Rectal smooth muscle tissue (tissue), 1 donor: ENCODE measurements around the gene OR6Y1.

Experiments used
- H3K27ac ChIP-seq: one replicate; pipeline ENCODE4 v1.7.0; 2013; ENCODE audit warnings: low read depth, low read length, inconsistent platforms
- H3K27me3 ChIP-seq: one replicate; pipeline ENCODE4 v1.7.0; 2013; ENCODE audit warnings: low read length; ENCODE audit not compliant: control insufficient read depth, insufficient read depth
- H3K36me3 ChIP-seq: one replicate; pipeline ENCODE4 v1.7.0; 2013; ENCODE audit warnings: low read length; ENCODE audit not compliant: control insufficient read depth, insufficient read depth
- H3K4me1 ChIP-seq: one replicate; pipeline ENCODE4 v1.7.0; 2013; ENCODE audit warnings: low read length; ENCODE audit not compliant: control insufficient read depth, insufficient read depth
- H3K4me3 ChIP-seq: one replicate; pipeline ENCODE4 v1.7.0; 2013; ENCODE audit warnings: low read length
- H3K9ac ChIP-seq: one replicate; pipeline ENCODE4 v1.7.0; 2013; ENCODE audit warnings: low read length

OR6Y1 gene, protein sequence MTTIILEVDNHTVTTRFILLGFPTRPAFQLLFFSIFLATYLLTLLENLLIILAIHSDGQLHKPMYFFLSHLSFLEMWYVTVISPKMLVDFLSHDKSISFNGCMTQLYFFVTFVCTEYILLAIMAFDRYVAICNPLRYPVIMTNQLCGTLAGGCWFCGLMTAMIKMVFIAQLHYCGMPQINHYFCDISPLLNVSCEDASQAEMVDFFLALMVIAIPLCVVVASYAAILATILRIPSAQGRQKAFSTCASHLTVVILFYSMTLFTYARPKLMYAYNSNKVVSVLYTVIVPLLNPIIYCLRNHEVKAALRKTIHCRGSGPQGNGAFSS

DNA sequence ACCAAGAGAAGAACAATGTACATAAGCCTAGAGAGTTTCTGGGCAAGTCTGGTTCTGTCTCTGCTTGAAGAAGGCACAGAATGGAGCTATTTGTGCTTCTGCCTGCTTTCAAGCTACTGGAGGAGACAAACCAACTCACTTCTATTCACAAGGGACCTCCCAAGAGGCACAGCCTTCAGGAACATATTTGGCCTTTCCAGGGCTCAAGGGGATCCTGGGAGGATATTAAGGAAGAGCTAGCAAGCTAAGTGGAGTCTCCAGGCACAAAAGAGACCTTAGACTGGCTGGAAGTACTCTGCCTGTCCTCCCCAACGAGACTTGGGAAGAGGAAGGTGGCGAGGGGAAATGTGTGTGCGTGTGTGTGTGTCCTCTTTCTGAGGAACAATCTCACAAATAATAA is at the start of gene OR6Y1:
OR6Y1 (minus strand) TSS at position 54 of the 400 bp plus-strand sequence. CDS start 6,300 bp downstream, outside the sequence.
- H3K27me3 ChIP-seq: no peaks in the 10 kb centered on the region
- H3K27ac ChIP-seq: no peak within 1 kb of the TSS
- no peak within 1 kb of the TSS for H3K9ac ChIP-seq
- no peaks in the 10 kb centered on the region for H3K36me3 ChIP-seq
- no peak within 1 kb of the TSS for H3K4me3 ChIP-seq
- H3K4me1 ChIP-seq: no peaks in the 10 kb centered on the region

GRCh38 chr1:158600735-158601134 is 46.5 kb upstream of the OR6Y1 start:
- H3K27ac ChIP-seq: no peak overlapping the region
- no peak overlapping the region for H3K4me3 ChIP-seq
- no peak overlapping the region for H3K9ac ChIP-seq
- H3K27me3 ChIP-seq: no peaks in the 10 kb centered on the region
- H3K36me3 ChIP-seq: no peaks in the 10 kb centered on the region
- H3K4me1 ChIP-seq: no peaks in the 10 kb centered on the region

DNA sequence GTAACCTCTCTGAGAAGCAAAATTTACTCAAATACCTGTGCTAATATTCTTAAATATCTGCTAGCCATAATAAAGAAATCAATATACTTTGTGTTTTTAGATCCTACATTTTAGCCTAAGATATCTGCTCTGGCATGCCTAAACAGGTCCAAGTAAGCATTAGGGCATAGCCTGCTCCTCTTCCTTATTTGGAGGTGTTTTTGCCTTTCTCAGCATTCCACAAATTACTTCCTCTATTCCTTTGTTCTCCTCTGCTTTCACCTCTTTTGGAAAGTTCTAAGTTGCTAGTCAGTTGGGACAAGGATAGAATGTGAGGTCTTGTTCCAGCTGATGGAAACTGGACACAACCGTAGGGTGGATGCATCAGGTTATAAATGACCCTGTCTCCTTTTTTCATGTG is 32.7 kb upstream of the OR6Y1 start:
- Histone ChIP-seq H3K9ac (no peak overlapping the region), H3K4me3 (no peak overlapping the region), H3K27ac (no peak overlapping the region), H3K4me1 (no peaks in the 10 kb centered on the region), H3K36me3 (no peaks in the 10 kb centered on the region), H3K27me3 (no peaks in the 10 kb centered on the region)

GRCh38 chr1:158583962-158584361 is 29.8 kb upstream of the OR6Y1 start:
- H3K27me3 ChIP-seq: no peaks in the 10 kb centered on the region
- H3K27ac ChIP-seq: no peak overlapping the region
- H3K4me1 ChIP-seq: no peaks in the 10 kb centered on the region
- H3K36me3 ChIP-seq: no peaks in the 10 kb centered on the region
- H3K9ac ChIP-seq: no peak overlapping the region
- H3K4me3 ChIP-seq: no peak overlapping the region

GRCh38 chr1:158579733-158580132 is 25.5 kb upstream of the OR6Y1 start, which contains the start of gene OR10X1:
Gene OR10X1, minus strand, starts transcription at chr1:158579899. Its CDS starts 0 bp downstream, at chr1:158579899.
- no peaks in the 10 kb centered on the region for H3K4me1 ChIP-seq
- no peak within 1 kb of the TSS for H3K9ac ChIP-seq
- no peak within 1 kb of the TSS for H3K27ac ChIP-seq
- H3K4me3 ChIP-seq: no peak within 1 kb of the TSS
- H3K27me3 ChIP-seq: no peaks in the 10 kb centered on the region
- H3K36me3 ChIP-seq: no peaks in the 10 kb centered on the region

DNA sequence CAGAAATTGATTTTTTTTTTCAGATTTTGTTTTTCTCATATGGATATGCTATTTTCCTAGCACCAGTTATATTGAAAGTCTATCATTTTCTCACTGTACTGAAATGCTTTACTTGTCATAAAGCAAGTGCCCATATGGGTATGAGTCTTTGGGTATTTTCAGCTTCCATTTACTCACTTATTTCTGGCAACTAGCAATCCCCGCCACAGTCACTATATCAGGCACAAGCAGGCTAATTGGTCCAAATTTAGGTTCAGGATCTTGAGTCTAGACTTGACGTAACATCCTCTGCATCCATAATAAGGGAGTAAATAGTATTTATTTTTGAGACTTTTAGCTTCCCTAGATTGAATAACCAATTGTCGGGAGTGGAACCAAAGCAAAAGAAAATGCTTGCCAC is 23.4 kb upstream of the OR6Y1 start:
- Histone ChIP-seq H3K9ac (no peak overlapping the region), H3K27me3 (no peaks in the 10 kb centered on the region), H3K36me3 (no peaks in the 10 kb centered on the region)

GRCh38 chr1:158572226-158572625 is 18.0 kb upstream of the OR6Y1 start:
- H3K27ac ChIP-seq: no peak overlapping the region
- H3K27me3 ChIP-seq: no peaks in the 10 kb centered on the region
- no peaks in the 10 kb centered on the region for H3K4me1 ChIP-seq
- no peak overlapping the region for H3K9ac ChIP-seq
- H3K36me3 ChIP-seq: no peaks in the 10 kb centered on the region
- no peak overlapping the region for H3K4me3 ChIP-seq

More for the DNA sequence above, 23.4 kb upstream of the OR6Y1 start:
- Histone ChIP-seq H3K4me3 (no peak overlapping the region), H3K4me1 (no peaks in the 10 kb centered on the region), H3K27ac (no peak overlapping the region)

DNA sequence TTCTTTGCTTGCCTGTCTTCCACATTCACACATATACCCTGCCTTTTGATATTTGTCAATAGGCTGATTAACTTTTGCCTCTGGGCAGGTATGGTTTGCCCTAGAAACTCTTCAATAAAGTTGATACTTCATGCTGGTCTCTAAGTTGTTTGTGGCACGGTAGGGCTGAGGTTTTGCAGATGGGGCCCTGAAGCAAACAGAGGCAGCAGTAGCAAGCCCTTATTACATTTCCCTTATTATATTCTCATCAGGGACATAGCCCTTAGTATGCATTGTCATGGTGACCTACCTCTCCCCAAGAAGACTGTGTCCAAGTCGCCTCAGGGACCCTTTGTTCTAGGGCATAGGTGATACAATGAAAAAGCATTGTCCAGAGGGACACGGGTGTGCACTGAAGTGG is 16.3 kb upstream of the OR6Y1 start, which contains the start of gene OR6P1:
OR6P1 (minus strand) TSS at position 101 of the 400 bp plus-strand sequence. CDS start 6,976 bp downstream, outside the sequence.
- Histone ChIP-seq H3K4me1 (no peaks in the 10 kb centered on the region), H3K27ac (no peak within 1 kb of the TSS), H3K27me3 (no peaks in the 10 kb centered on the region), H3K36me3 (no peaks in the 10 kb centered on the region), H3K4me3 (no peak within 1 kb of the TSS), H3K9ac (no peak within 1 kb of the TSS)

GRCh38 chr1:158564608-158565007 is 10.4 kb upstream of the OR6Y1 start:
- H3K4me3 ChIP-seq: no peak overlapping the region
- H3K4me1 ChIP-seq: no peaks in the 10 kb centered on the region
- no peak overlapping the region for H3K9ac ChIP-seq
- H3K36me3 ChIP-seq: no peaks in the 10 kb centered on the region
- no peak overlapping the region for H3K27ac ChIP-seq
- H3K27me3 ChIP-seq: no peaks in the 10 kb centered on the region

DNA sequence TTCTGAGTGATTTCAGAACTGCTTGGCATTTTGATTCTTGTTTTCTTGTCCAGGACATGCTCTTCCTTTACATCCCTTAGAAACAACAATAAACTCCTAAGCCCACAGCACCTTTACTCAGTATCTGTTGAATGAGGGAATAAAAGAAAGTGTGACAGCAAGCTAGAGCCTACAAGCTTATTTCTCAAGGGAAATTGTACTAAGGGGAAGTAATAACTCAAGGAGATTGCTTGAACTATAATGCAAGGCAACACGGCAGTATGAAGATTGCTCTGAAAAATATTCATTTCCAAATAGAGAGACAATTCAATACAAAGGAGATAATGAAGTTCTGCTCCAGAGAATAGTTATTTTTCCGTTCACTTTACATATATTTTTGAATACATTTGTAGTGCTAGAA is 9.6 kb upstream of the OR6Y1 start:
- no peak overlapping the region for H3K9ac ChIP-seq
- no peak overlapping the region for H3K27ac ChIP-seq
- H3K36me3 ChIP-seq: no peaks in the 10 kb centered on the region
- no peaks in the 10 kb centered on the region for H3K4me1 ChIP-seq
- no peaks in the 10 kb centered on the region for H3K27me3 ChIP-seq
- H3K4me3 ChIP-seq: no peak overlapping the region

- no peaks in the 10 kb centered on the region for H3K4me1 ChIP-seq
- no peaks in the 10 kb centered on the region for H3K36me3 ChIP-seq
- H3K9ac ChIP-seq: no peak overlapping the region
- H3K4me3 ChIP-seq: no peak overlapping the region
- no peak overlapping the region for H3K27ac ChIP-seq
- H3K27me3 ChIP-seq: no peaks in the 10 kb centered on the region
Measured at GRCh38 chr1:158559696-158560095, 5.5 kb upstream of the OR6Y1 start.

- Histone ChIP-seq H3K36me3 (no peaks in the 10 kb centered on the region), H3K4me3 (no peak overlapping the region), H3K27me3 (no peaks in the 10 kb centered on the region), H3K4me1 (no peaks in the 10 kb centered on the region), H3K27ac (no peak overlapping the region), H3K9ac (no peak overlapping the region)
Measured at GRCh38 chr1:158552296-158552695, 1.9 kb downstream of the OR6Y1 start.

DNA sequence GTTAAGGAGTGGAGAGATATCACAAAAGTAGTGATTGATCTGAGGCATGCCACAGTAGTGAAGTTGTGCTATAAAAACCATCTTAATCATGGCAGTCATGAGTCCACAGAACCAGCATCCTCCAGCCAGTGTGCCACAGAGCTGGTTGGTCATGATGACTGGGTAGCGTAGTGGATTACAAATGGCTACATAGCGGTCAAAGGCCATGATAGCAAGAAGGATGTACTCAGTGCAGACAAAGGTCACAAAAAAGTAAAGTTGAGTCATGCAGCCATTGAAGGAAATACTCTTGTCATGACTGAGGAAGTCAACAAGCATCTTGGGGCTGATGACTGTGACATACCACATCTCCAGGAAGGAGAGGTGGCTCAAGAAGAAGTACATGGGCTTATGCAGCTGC is 6.7 kb downstream of the OR6Y1 start:
- Histone ChIP-seq H3K27ac (no peak overlapping the region), H3K9ac (no peak overlapping the region), H3K36me3 (no peaks in the 10 kb centered on the region), H3K4me1 (no peaks in the 10 kb centered on the region), H3K4me3 (no peak overlapping the region), H3K27me3 (no peaks in the 10 kb centered on the region)
